UCSD-AML1 (cell line): ENCODE results near the gene OR1J1.

Experiments
- DNase-seq: peaks from one replicate; lab custom pipeline; 2025; ENCODE audit not compliant: unreplicated experiment; lab: John Stamatoyannopoulos, UW

OR1J1 gene, protein sequence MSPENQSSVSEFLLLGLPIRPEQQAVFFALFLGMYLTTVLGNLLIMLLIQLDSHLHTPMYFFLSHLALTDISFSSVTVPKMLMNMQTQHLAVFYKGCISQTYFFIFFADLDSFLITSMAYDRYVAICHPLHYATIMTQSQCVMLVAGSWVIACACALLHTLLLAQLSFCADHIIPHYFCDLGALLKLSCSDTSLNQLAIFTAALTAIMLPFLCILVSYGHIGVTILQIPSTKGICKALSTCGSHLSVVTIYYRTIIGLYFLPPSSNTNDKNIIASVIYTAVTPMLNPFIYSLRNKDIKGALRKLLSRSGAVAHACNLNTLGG

DNA sequence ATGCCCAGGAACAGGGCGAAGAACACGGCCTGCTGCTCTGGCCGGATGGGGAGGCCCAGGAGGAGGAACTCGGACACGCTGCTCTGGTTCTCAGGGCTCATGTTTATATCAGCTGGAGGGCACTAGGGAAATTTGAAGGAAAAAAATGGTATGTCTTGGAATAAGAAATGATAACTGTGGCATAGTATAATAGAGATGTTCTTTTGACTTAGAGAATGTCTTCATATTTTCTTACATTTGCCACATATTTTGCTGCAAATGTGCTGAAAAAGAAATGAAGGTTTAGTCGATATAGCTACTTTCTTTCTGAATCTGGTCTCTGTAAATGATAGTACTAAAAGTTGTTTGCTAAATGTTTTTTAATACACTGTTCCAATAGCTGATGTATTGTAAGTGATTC is at the start of gene OR1J1:
Gene OR1J1 (minus strand): TSS at position 101 of the 400 bp plus-strand sequence. CDS start 0 bp downstream, at position 101.
- DNase-seq, result no peak

DNA sequence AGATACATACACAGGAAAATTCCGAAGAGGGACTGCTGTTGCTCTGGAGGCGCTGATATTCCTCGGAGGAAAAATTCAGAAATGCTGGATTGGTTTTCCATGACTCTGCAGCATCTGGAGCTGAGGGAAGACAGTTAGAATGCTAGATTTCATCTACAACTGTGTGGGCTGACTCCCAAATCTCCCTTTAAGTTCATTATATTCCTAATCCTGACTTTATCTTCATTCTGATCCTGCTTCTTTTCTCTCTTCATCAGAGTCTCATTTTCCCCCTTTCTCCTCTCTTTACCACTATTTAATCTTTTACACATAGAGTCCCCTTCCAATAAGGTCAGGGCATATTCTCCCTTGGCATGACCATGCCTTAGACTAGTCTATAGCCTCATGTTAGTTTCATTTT is 49.5 kb upstream of the OR1J1 start, which contains the start of gene OR1N1:
Gene OR1N1 (minus strand): TSS at position 101 of the 400 bp plus-strand sequence. CDS start 0 bp downstream, at position 101.
- no peak for DNase-seq

DNA sequence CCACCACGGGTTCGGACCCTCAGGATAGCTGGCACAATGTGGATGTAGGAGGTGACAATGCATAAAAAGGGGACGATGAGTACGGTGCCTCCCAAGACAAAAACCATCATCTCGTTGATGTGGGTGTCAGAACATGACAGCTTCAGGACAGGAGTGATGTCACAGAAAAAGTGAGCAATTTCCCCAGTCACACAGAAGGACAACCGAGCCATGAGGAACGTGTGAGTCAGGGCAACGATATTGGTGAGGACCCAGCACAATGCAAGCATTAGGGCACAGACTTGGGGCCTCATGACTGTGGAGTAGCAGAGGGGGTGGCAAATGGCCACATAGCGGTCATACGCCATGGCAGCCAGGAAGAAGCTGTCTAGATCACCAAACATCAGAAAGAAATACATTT is 48.9 kb upstream of the OR1J1 start:
- DNase-seq, result no peak

DNA sequence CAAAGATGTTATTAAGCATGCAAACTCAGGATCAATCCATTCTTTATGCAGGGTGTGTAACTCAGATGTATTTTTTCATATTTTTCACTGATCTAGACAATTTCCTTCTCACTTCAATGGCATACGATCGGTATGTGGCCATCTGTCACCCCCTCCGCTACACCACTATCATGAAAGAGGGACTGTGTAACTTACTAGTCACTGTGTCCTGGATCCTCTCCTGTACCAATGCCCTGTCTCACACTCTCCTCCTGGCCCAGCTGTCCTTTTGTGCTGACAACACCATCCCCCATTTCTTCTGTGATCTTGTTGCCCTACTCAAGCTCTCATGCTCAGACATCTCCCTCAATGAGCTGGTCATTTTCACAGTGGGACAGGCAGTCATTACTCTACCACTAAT is 41.6 kb upstream of the OR1J1 start:
- DNase-seq, result no peak

DNA sequence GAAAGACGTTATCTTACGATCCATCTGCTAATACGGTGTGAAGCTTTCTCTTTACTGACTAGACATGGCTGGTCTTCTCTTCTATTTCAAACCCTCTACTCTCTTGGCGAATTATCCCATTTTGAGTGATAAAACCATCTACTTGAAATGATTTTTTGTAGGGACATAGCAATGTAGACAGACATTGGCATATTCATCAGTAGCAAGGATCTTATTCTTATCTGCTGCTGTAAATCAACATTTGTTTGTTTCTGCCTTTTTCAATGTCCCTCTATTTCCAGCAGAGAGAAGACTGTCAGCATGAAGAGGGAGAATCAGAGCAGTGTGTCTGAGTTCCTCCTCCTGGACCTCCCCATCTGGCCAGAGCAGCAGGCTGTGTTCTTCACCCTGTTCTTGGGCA is 41.1 kb upstream of the OR1J1 start, which contains the start of gene OR1J4:
Gene OR1J4 (plus strand): TSS at position 301 of the 400 bp plus-strand sequence. CDS start 0 bp downstream, at position 301.
- no peak for DNase-seq

DNA sequence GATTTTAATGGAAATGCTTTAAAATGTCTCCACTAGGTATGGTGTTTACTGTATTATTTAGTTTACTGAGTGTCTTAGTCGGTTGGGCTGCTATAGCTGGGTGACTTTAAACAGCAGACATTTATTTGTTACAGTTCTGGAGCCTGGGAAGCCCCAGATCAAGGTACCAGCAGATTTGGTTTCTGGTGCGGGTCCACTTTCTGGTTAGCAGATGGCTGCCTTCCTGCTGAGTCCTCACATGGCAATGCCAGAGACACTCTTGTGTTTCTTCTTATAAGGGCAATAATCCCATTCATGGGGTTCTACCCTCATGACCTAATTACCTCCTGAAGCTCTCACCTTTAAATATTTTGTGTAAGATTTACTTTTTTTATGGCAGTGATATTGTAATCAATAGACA is 40.5 kb upstream of the OR1J1 start:
- DNase-seq, result no peak

DNA sequence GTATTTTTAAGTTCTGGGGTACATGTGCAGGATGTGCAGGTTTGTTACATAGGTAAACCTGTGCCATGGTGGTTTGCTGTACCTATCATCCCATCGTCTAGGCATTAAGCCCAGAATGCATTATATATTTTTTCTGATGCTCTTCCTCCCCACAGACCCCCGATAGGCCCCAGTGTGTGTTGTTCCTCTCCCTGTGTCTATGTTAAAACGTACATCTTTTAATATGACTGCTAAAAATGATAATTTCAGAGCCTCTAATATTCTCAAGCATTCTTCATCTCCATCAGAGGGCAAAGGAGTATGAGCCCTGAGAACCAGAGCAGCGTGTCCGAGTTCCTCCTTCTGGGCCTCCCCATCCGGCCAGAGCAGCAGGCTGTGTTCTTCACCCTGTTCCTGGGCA is 32.8 kb upstream of the OR1J1 start, which contains the start of gene OR1J2:
Gene OR1J2 (plus strand): TSS at position 301 of the 400 bp plus-strand sequence. CDS start 0 bp downstream, at position 301.
- DNase-seq, result no peak

DNA sequence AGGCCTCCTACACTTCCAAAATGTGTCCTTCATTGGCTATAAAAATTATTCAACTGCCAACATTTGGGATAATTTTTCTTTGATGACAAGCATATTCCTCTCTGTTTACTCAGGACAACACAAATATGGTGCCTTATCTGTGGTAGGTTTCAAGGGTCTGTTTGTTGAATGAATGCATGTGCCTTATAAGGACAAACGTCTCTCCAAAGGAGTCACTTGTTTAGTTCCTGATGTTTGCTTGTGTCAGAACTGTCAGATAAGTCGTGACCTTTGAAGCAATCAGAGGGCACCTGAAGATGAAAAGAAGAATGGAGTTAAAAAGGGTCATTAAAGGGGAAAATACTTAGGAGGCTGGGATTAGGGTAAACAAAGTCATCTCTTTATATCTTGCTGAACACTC is 29.2 kb upstream of the OR1J1 start:
- DNase-seq, result no peak

DNA sequence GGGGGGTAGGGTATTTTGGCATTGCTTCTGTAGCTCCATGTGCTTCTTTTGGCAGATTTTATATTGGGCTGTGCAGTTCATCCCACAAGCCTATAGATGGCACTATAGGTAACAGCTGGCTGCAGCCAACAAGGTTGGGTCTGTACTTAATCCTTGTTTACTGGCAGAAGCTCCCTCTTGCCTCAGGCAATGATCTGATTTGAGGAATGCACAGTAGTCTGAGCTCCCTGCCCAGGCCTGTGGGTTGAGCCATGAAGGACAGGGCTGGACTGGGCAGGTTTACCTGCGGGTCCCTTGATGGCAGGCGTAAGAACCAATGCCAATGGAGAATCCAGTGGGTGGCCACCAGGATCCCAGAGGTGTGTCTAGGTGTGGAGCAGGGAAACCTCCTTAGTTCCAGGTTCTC is 21.2 kb upstream of the OR1J1 start:
- DNase-seq, result no peak

DNA sequence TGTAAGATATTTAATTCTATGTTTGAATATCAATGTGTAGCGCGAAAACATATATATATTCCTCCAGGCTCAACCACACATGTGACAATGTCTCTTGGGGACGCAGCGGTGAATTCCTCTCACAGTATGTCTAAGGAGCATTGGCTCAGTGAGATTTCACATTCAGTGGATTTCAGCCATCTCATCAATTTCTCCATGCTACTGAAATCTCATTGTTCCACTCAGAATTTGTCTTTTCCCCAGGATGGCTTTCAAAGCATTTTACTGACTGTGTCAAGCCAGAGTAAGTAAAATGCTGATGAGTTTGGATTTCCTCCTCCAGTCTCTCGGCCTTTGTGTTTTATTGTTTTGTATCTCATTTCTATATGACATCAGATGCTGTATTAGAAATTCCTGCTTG is 1.3 kb upstream of the OR1J1 start:
- DNase-seq, result no peak

DNA sequence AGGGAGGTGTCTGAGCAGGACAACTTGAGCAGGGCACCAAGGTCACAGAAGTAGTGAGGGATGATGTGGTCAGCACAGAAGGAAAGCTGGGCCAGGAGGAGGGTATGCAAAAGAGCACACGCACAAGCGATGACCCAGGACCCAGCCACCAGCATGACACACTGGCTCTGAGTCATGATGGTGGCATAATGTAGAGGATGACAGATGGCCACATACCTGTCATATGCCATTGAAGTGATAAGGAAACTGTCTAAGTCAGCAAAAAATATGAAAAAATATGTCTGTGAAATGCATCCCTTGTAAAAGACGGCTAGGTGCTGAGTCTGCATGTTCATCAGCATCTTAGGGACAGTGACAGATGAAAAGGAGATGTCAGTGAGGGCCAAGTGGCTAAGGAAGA is 380 bp downstream of the OR1J1 start:
- DNase-seq, result no peak

DNA sequence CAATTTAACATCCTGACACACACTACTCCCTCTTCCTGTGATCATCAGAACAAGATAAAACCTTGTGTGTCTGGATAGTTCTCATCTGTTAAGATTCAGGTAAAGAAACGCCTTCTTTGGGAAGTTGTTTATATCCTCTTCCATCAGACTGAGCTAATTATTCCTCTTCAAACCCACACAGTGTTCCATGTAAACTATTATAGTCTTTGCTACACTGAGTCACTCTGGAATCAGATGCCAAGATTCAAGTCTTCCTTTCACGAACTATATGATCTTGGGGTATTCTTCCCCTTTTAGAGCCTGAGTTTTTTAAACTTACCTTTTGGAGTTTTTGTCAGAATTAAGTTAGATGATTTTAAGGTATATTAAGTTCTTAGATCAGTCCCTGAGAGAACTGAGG is 2.0 kb downstream of the OR1J1 start:
- DNase-seq, result no peak

DNA sequence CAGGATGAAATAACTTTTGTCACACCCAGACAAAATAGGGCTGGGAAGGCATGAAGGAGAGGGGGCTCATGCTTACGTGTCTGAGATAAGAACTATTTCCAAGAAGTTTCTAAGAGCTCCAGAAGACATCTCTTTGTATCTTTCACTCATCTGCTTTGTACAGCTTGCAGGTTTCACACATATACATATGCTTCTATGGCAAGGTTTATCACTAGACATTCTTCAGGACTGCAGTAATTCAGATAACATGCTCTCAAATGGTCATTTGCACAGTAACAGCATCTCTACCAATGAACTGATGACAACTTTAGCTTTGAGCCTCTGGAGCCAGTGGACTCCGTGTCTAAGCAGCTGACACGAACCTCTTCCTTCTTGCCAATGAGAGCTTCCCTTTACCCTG is 3.2 kb downstream of the OR1J1 start:
- no peak for DNase-seq

DNA sequence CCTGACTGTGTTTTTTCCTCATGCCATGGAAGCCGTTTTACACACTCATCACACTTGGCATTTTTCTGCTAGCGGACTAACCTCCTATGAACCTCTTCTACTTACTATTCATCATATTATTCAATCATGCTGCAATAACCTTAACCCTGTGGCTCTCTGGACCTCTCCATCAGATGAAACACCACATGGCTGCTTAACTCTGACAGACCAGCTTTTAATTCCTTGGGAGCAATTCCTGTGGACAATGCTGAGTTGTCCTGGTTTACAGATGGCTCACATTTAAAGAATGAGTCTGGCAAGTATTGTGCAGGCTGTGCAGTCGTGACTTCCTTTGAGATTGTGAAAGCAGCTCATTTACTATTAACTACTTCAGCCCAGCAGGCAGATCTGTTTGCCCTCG is 9.0 kb downstream of the OR1J1 start:
- no peak for DNase-seq

DNA sequence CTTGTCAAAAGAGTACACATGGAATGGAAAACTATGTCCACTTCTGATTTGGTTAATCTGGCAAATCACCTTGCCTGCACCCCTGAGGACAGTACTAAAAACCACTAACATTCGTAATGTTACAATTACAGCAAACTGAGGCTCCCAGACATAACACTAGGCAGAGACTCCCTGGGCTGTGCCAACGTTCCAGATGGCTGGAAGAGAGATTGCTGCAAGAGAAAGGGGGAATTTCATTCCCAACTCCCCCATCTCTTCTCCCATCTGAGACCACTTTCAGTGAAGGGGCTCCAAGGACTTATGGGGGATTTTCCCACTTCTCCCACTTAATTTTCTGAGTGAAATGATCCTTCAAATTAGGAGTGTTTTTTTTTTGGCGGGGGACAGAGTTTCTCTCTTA is 11.3 kb downstream of the OR1J1 start:
- DNase-seq, result no peak

DNA sequence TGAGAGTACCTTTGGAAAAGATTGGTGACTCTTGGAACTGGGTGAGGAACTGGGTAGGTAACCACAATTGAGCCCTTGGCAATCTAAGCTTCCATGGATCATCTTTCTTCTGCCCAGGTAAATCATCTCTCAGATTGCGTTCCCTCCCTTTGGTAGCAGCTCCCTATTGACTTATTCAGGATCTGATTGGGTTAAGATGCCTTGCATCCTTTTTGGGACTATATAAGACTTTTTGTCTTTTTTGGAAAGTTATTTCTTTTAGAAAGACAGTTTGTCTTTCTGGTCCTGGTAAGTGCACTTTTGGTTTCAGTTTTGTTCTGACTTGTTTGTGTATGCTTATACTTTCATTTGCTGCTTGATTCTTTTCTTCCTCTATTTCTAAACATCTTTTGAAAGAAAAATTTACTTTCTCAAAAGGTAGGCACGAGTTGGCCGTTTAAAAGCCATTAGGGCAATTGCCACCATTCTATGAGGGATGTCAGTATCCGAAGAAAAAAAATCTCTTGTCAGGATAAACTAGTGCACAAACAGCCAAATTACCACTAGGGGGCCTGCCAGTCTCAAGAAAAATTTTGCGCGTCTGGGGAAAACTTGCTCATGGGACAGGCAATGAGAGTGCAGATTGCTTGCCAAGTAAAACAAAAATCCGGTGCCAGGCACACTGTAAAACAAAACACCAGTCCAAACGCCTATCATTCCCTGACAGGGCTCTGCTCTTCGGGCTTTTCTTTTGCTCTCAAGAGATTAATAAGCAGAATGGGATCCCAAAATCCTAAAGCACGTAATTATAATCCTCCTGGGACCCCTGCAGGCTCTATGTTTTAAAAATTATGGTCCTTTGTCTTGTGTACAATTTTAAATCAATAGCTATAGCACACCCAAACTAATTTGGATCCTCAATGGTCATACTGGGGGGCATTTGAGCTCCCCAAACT is 12.8 kb downstream of the OR1J1 start:
- DNase-seq, result peak; percentile 46

DNA sequence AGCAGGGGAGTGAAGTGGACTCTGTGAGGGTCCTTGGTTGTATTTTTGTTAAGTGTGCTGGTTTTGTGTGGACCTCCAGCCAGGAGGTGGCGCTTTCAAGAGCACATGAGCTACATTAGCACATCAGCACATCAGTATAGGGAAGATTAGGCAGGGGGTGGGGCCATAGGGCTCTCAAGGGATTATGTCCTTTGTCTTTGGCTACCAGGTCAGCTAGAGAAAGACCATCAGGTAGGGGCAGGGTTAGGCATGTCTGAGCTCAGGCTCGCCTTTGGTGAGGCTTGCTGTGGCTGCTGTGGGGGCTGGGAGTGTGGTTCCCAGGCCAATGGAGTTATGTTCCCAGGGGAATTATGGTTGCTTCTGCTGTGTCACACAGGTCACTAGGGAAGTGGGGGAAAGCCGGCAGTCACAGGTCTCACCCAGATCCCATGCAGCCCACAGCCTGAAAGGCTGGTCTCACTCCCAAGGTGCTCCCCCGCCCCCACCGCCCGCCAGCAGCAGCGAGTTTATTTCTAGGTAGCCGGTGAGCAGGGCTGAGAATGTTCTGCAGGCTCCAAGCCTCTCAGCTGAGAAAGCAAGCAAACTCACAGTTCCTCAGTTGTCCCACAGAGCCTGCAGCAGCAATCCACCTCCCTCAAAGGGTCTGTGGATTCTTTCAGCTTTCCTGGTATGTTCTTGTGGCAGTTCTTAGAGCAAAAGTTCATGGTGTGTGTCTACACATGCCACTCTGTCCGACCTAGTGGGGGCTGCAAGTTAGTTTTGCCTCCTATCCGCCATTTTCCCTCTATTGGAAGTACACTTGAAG is 13.7 kb downstream of the OR1J1 start:
- no peak for DNase-seq

DNA sequence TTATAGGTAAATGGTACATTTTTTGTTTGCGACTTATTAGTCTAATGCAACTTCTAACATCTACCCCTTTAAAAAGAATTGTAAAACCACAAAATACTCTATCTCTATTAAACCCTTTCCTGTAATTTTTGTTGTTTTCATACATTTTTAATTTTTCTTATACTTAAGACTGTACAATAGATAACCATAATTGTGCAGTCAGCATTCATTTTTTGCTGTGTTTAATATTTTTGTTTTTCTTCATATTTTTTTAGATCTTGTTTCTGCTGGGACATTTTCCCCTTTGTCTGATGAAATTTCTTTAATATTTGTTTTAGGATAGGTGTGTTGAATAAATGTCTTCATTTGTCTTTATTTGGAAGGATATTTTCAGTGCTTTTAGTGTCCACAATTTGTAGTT is 19.9 kb downstream of the OR1J1 start:
- no peak for DNase-seq

DNA sequence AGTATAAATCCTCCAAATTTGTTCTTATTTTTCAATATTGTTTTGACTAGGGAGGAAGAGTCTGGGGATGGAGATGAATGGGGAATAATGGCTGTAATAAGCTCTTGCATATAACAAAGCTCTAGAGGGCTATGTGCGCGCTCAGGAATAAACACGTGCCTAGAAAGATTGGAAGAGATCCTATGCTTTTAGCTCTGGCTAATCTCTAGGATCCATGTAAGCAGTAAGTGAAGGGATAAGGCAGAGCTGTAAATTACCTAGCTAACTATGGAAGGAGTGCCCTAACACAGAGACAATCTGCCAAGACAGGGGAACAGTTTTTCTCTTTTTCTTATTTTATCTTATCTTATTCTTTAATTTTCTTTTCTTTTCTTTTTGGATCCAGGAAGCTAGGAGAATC is 21.6 kb downstream of the OR1J1 start:
- DNase-seq, result no peak

DNA sequence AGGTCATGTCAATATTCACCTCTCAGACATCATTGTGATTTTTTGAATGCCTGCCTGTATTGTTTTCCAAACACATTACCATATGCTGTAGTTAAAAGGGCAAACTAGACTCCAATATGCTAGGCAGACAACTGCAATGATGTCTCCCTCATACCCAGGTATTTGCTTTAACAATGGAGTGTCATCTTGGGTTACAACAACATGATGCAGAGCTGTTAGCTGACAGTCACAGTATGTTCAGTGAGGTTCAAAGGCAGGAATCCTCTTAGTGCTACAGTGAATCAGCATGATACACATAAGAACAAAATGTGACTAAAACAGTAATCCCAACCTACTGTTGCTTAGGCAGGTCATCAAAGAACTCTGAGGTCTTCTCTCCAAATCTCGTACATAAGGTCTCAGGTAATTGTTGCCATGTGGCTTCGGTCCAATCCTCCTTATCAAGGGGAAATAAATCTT is 24.0 kb downstream of the OR1J1 start:
- no peak for DNase-seq
